Fibroblast of lung (primary cell): ENCODE data around the gene MED14.

ENCODE experiments used
- EZH2 ChIP-seq: IDR thresholded peaks from 2 replicates; pipeline ENCODE4 v1.5.1; 2012; ENCODE audit warnings: low read length, control low read depth, mild to moderate bottlenecking; ENCODE audit errors: missing control alignments
- TF ChIP-seq, protein P1 (sequence below), 2 donors: IDR thresholded peaks in 1 of 2; conservative IDR thresholded peaks in 1 of 2; 1 replicate in 1 of 2; 2 replicates in 1 of 2; pipeline ENCODE4 v1.5.1; 2011 to 2012; ENCODE audit warnings: low read length in 2 of 2, control low read depth in 1 of 2, inconsistent platforms in 1 of 2, low read depth in 1 of 2, mild to moderate bottlenecking in 1 of 2

DNA sequence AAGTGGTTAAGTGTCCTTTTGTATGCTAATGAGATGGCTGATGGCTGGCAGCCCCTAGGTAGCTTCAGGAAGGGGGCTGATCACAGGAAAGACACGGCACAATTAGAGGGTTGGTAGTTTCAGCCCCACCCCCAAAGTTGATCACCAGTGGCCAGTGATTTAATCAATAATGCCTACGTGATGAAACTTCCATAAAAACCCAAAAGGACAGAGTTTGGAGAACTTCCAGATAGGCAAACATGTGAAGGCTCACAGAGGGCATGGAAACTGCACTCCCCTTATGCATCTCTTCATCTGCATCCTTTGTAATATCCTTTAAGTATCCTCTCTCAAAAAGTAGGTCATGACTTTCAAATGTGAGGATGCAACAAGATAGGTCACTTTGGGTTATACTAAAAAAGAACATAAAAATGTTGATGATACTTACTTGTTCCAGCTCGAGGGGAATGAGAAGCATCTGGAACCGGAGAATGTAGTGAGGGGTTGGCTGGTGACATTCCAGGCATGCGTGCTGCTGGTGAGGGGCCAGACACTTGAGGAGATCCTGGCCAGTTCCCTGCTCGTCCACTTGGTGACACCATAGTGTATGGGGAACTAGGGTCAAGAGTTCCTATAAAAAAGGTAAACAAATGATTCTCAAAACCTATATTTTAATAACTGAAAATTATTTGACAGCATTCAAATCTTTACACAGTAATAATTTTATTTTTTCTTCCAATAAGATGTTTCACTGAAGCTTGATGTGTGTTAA lies 71.3 kb downstream of the MED14 start:
- TF ChIP-seq, protein P1, sequence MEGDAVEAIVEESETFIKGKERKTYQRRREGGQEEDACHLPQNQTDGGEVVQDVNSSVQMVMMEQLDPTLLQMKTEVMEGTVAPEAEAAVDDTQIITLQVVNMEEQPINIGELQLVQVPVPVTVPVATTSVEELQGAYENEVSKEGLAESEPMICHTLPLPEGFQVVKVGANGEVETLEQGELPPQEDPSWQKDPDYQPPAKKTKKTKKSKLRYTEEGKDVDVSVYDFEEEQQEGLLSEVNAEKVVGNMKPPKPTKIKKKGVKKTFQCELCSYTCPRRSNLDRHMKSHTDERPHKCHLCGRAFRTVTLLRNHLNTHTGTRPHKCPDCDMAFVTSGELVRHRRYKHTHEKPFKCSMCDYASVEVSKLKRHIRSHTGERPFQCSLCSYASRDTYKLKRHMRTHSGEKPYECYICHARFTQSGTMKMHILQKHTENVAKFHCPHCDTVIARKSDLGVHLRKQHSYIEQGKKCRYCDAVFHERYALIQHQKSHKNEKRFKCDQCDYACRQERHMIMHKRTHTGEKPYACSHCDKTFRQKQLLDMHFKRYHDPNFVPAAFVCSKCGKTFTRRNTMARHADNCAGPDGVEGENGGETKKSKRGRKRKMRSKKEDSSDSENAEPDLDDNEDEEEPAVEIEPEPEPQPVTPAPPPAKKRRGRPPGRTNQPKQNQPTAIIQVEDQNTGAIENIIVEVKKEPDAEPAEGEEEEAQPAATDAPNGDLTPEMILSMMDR (conservative IDR thresholded peaks at IDR 0.05 in 1 of 2, IDR thresholded peaks at IDR 0.05 in 1 of 2; ENCODE audit: low read depth in 1 of 2, low read length in 2 of 2): peak; percentile 36 to 53
- TF ChIP-seq EZH2: no peak
